Gastrocnemius medialis (tissue), 4 donors: ENCODE results near the gene TRAK1. TPM values are rescaled to one million over a fixed set of nuclear protein-coding genes. Genes with fewer than 3 reads are reported as not detected.
A peak's percentile ranks its signal among the peaks of the same experiment; 100 is the strongest.

Experiments used
- ATAC-seq, 2 donors: fragments of 150-250 bp; one replicate each; pipeline ENCODE4 v1.9.1; 2016
- DNase-seq, 2 donors: peaks; one replicate each; pipeline ENCODE4 v3.0.0-alpha.2; 2019
- H3K27ac ChIP-seq, 4 donors: fragments of 200-600 bp; sonication (generic); 1 replicate in 1 of 4; 2 replicates in 3 of 4; pipeline ENCODE4 v1.5.1; 2016 to 2018; ENCODE audit warnings: mild to moderate bottlenecking in 2 of 4, moderate library complexity in 1 of 4
- H3K27me3 ChIP-seq, 3 donors: fragments of 200-600 bp; sonication (generic) in 2 of 3; 1 replicate in 1 of 3; 2 replicates in 2 of 3; pipeline versions ENCODE4 v1.5.1 to v1.6.0; 2016 to 2019; ENCODE audit warnings: mild to moderate bottlenecking in 1 of 3, moderate library complexity in 1 of 3
- H3K36me3 ChIP-seq, 2 donors: fragments of 200-600 bp; sonication (generic) in 1 of 2; one replicate each; pipeline ENCODE4 v1.5.1; 2017 to 2018
- H3K4me1 ChIP-seq, 2 donors: fragments of 200-600 bp; sonication (generic) in 1 of 2; one replicate each; pipeline ENCODE4 v1.5.1; 2016 to 2017; ENCODE audit warnings: mild to moderate bottlenecking in 2 of 2
- H3K4me3 ChIP-seq, 4 donors: fragments of 200-600 bp; sonication (generic) in 3 of 4; 1 replicate in 1 of 4; 2 replicates in 3 of 4; pipeline ENCODE4 v1.5.1; 2016 to 2019; ENCODE audit warnings: mild to moderate bottlenecking in 2 of 4
- H3K9me3 ChIP-seq, 3 donors: fragments of 200-600 bp; sonication (generic) in 2 of 3; 1 replicate in 1 of 3; 2 replicates in 2 of 3; pipeline ENCODE4 v1.5.1; 2016 to 2019
- POLR2A ChIP-seq, 2 donors: fragments of 450-650 bp; IDR thresholded peaks; one replicate each; pipeline ENCODE4 v1.6.1; 2017; ENCODE audit warnings: antibody characterized with exemption in 2 of 2, mild to moderate bottlenecking in 2 of 2, moderate library complexity in 2 of 2
- in situ Hi-C, 4 donors: fragments of 200-750 bp; cut with MboI; loops; one replicate each; pipeline versions ENCODE4 v1.15.0 to v1.8.0; 2017; ENCODE audit warnings: low sequenced_read_pairs in 4 of 4
- intact Hi-C: fragments of 100-400 bp; cut with DNase I; formaldehyde crosslinking; loops from one replicate; pipeline ENCODE4 v1.15.1; 2023; ENCODE audit warnings: low total_unique reads
- total RNA-seq, 4 donors: library from RNA; depleted of rRNA; stranded (reverse); fragments of >200 nt; gene quantifications; one replicate each; pipeline versions ENCODE4 v1.1.0 to v1.2.3, GENCODE V29; 2016
- TF ChIP-seq, protein P1 (sequence below), 5 experiments: fragments of 450-650 bp in 3 of 5; fragments of 200-600 bp in 2 of 5; sonication (generic) in 2 of 5; IDR thresholded peaks in 4 of 5; conservative IDR thresholded peaks in 1 of 5; 1 replicate in 4 of 5; 2 replicates in 1 of 5; pipeline ENCODE4 v1.5.1; 2016 to 2019; ENCODE audit warnings: antibody characterized with exemption in 5 of 5, mild to moderate bottlenecking in 3 of 5, moderate library complexity in 3 of 5

The TRAK1 gene
- total RNA-seq, 4 donors from 2014 or later, result 59.5 to 109 (median 98.6) TPM

DNA sequence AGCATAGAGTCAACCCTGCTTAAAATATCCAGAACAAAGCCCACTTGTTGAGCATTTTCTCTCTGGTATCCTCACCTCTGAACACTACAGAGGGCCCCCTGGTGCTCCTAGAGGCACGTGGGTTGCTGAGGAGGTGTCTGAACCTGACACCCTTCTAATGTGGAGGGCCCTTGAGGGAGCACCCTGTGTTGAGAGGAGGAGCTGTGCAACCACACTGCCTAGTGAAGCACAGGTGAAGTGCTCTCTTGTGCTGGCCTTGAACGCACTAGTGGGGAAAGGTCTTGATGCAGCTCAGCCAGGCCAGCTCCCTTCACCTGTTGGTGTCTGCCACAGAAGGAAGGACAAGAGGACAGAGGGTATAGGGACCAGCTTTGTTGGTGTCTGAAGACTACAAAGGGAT is 122.9 kb downstream of the TRAK1 start:
- peaks cover 0 to 22% of the 10 kb centered on the region in 2 donors for H3K36me3 ChIP-seq
- in situ Hi-C loops, result no loop called here

DNA sequence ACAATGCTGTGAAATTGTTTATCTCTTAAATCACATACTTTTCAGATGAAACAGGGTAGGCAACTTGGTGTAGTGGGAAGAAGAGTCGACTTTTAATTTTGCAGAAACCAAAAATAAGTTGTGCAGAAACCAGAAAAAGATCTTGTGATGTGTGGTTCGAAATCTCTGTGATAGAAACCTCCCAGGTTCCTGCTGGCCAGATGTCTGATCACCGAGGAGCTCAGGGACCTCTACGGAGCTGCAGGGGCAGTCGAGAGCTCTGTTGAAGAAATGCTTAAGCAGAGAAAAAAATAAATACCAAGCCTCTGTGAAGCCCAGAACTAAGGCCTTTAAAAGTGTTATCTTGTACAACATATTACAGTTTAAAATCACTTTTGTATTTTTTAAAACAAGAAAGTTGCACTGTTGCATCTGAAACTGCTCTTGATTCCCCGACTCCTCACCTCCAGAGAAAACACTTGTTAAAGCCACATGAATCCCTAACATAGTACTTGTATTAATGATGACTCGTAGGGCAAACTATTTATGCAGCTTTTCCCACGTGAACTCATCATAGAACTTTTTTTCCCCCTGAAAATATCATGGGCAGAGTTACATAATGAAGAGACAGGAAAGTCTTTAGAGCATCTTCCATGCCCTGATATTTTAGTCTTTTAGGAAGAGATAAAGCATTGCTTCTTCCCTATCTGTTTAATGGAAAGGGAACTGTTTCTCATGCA is 123.6 kb downstream of the TRAK1 start:
- intact Hi-C loops, result no loop called here
- ATAC-seq (no peak), DNase-seq (no peak)
- Histone ChIP-seq H3K9me3 (no peaks in the 10 kb centered on the region), H3K27me3 (no peaks in the 10 kb centered on the region), H3K4me3 (no peak overlapping the region), H3K4me1 (peaks cover 5 to 31% of the 10 kb centered on the region in 2 donors), H3K36me3 (peaks cover 0 to 22% of the 10 kb centered on the region in 2 donors), H3K27ac (peak overlapping the region in 2 of 4 donors; percentile 11 to 76)
- no peak for TF ChIP-seq POLR2A (IDR thresholded peaks at IDR 0.05)
- TF ChIP-seq, protein P1, sequence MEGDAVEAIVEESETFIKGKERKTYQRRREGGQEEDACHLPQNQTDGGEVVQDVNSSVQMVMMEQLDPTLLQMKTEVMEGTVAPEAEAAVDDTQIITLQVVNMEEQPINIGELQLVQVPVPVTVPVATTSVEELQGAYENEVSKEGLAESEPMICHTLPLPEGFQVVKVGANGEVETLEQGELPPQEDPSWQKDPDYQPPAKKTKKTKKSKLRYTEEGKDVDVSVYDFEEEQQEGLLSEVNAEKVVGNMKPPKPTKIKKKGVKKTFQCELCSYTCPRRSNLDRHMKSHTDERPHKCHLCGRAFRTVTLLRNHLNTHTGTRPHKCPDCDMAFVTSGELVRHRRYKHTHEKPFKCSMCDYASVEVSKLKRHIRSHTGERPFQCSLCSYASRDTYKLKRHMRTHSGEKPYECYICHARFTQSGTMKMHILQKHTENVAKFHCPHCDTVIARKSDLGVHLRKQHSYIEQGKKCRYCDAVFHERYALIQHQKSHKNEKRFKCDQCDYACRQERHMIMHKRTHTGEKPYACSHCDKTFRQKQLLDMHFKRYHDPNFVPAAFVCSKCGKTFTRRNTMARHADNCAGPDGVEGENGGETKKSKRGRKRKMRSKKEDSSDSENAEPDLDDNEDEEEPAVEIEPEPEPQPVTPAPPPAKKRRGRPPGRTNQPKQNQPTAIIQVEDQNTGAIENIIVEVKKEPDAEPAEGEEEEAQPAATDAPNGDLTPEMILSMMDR (IDR thresholded peaks at IDR 0.05 in 4 of 5, conservative IDR thresholded peaks at IDR 0.05 in 1 of 5), result no peak
- in situ Hi-C loops, result no loop called here

More for the DNA sequence above, 122.9 kb downstream of the TRAK1 start:
- Histone ChIP-seq H3K9me3 (no peaks in the 10 kb centered on the region), H3K27me3 (no peaks in the 10 kb centered on the region), H3K4me3 (no peak overlapping the region), H3K4me1 (peaks cover 5 to 31% of the 10 kb centered on the region in 2 donors), H3K27ac (peak overlapping the region in 3 of 4 donors; percentile 11 to 76 (median 33))
- no peak for TF ChIP-seq POLR2A (IDR thresholded peaks at IDR 0.05)
- TF ChIP-seq, protein P1 (IDR thresholded peaks at IDR 0.05 in 4 of 5, conservative IDR thresholded peaks at IDR 0.05 in 1 of 5), result no peak
- DNase-seq (no peak), ATAC-seq (peak in 1 of 2 donors; percentile 21)
- intact Hi-C loops, result no loop called here

DNA sequence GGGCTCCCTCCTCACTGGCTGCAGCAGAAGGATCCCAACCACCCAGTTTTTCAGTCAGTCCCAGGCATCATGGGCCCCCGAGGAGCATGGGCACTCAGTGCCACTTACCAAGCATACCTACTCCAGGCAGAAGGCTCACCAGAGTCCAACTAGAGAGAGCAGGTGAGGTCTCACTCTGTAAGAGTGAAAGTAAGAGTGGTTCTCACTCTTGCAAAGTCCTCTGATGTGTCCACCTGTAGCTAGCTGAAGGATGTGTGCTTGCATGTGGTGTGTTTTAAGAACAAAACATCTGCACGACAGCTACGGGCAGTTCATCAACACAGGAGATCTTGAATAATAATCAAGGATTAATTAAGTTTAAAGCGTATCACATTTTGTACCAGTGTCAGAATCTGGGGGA is 125.1 kb downstream of the TRAK1 start:
- Histone ChIP-seq H3K27me3 (no peaks in the 10 kb centered on the region), H3K4me1 (peaks cover 5 to 31% of the 10 kb centered on the region in 2 donors), H3K27ac (no peak overlapping the region), H3K36me3 (peaks cover 0 to 12% of the 10 kb centered on the region in 2 donors), H3K9me3 (no peaks in the 10 kb centered on the region), H3K4me3 (no peak overlapping the region)
- no peak for DNase-seq
- in situ Hi-C loops (no loop called here), intact Hi-C loops (no loop called here)
- ATAC-seq, result no peak
- TF ChIP-seq, protein P1 (IDR thresholded peaks at IDR 0.05 in 4 of 5, conservative IDR thresholded peaks at IDR 0.05 in 1 of 5), result no peak
- no peak for TF ChIP-seq POLR2A (IDR thresholded peaks at IDR 0.05)

DNA sequence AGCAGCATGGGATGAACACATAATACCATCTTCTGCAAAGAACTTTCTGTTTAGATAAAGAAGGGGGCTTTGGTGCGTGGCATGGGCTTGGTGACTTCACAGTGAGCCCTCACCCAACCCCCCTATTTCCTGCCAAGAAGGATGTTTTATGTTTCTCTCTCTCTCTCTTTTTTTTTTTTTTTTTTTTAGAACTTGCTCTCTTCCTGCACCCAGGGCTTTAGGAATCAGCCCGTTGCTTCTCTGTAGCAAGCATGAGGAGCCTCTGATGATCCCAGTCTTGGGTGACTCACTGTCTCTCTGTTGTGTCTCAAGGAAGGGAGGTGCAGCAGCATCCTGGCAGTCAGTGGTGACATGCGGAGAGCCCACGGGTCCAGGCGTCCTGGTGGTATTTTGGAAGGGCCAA is 125.8 kb downstream of the TRAK1 start:
- H3K4me3 ChIP-seq, result no peak overlapping the region
- H3K9me3 ChIP-seq, result no peaks in the 10 kb centered on the region
- in situ Hi-C loops (no loop called here), intact Hi-C loops (no loop called here)
- DNase-seq (no peak), ATAC-seq (no peak)
- no peak overlapping the region for H3K27ac ChIP-seq
- TF ChIP-seq, protein P1 (IDR thresholded peaks at IDR 0.05 in 4 of 5, conservative IDR thresholded peaks at IDR 0.05 in 1 of 5), result no peak
- no peak for TF ChIP-seq POLR2A (IDR thresholded peaks at IDR 0.05)
- H3K36me3 ChIP-seq, result peaks cover 0 to 8% of the 10 kb centered on the region in 2 donors
- H3K4me1 ChIP-seq, result peaks cover 5 to 31% of the 10 kb centered on the region in 2 donors
- no peaks in the 10 kb centered on the region for H3K27me3 ChIP-seq
